ENCODE measurements around the gene HMGXB4.
A peak's percentile ranks its signal among the peaks of the same experiment; 100 is the strongest.

Gene HMGXB4

GRCh38 chr22:35250156-35250555, 7.1 kb upstream of the HMGXB4 start:
- ChIA-PET POLR2A (no interaction called here), CTCF (no interaction called here)
- DNase-seq (ENCODE audit: low read depth, low spot score): no peak
- no peak for TF ChIP-seq CTCF (IDR thresholded peaks at IDR 0.05; ENCODE audit: insufficient read depth, low read length, missing control alignments)
- no peak overlapping the region for H3K4me3 ChIP-seq (ENCODE audit: low read depth, low read length)

GRCh38 chr22:35253946-35254345, 3.3 kb upstream of the HMGXB4 start:
- TF ChIP-seq CTCF (IDR thresholded peaks at IDR 0.05; ENCODE audit: insufficient read depth, low read length, missing control alignments): no peak
- CTCF ChIA-PET: interaction anchor here (3.0 kb wide), 1 partner anchor 22 kb away, joined by 9 read pairs; no protein-coding TSS in a partner anchor
- POLR2A ChIA-PET: no interaction called here
- H3K4me3 ChIP-seq (ENCODE audit: low read depth, low read length): no peak overlapping the region
- no peak for DNase-seq (ENCODE audit: low read depth, low spot score)

GRCh38 chr22:35257002-35257320, 332 bp upstream of the HMGXB4 start:
- no peak for DNase-seq (ENCODE audit: low read depth, low spot score)
- H3K4me3 ChIP-seq (ENCODE audit: low read depth, low read length): peak overlapping the region; percentile 72
- TF ChIP-seq CTCF (IDR thresholded peaks at IDR 0.05; ENCODE audit: insufficient read depth, low read length, missing control alignments): no peak
- POLR2A ChIA-PET: interaction anchor here (0.5 kb wide), 1 partner anchor 104 kb away, joined by 3 read pairs; no protein-coding TSS in a partner anchor
- CTCF ChIA-PET: interaction anchor here (1.5 to 3.8 kb wide), 3 partner anchors 12 to 27 kb away, joined by 4 to 16 read pairs (median 10); no protein-coding TSS in a partner anchor

- DNase-seq (ENCODE audit: low read depth, low spot score): no peak
- ChIA-PET POLR2A (no interaction called here), CTCF (interaction anchor here (1.5 to 3.8 kb wide), 3 partner anchors 11 to 28 kb away, joined by 4 to 16 read pairs (median 10); no protein-coding TSS in a partner anchor)
Measured at GRCh38 chr22:35258191-35258988, 1.1 kb downstream of the HMGXB4 start.

GRCh38 chr22:35264986-35265385, 7.7 kb downstream of the HMGXB4 start:
- TF ChIP-seq CTCF (IDR thresholded peaks at IDR 0.05; ENCODE audit: insufficient read depth, low read length, missing control alignments): no peak
- H3K4me3 ChIP-seq (ENCODE audit: low read depth, low read length): no peak overlapping the region
- ChIA-PET POLR2A (no interaction called here), CTCF (no interaction called here)
- no peak for DNase-seq (ENCODE audit: low read depth, low spot score)

More at GRCh38 chr22:35258191-35258988, 1.1 kb downstream of the HMGXB4 start:
- H3K4me3 ChIP-seq (ENCODE audit: low read depth, low read length): peak overlapping the region; percentile 72
- TF ChIP-seq CTCF (IDR thresholded peaks at IDR 0.05; ENCODE audit: insufficient read depth, low read length, missing control alignments): no peak

GRCh38 chr22:35266277-35266676, 9.0 kb downstream of the HMGXB4 start:
- no peak for TF ChIP-seq CTCF (IDR thresholded peaks at IDR 0.05; ENCODE audit: insufficient read depth, low read length, missing control alignments)
- ChIA-PET POLR2A (no interaction called here), CTCF (no interaction called here)
- no peak for DNase-seq (ENCODE audit: low read depth, low spot score)
- H3K4me3 ChIP-seq (ENCODE audit: low read depth, low read length): no peak overlapping the region

Measured in AG04449 (cell line).